Measurements from ENCODE around the gene AGBL1. TPM values are rescaled to one million over a fixed set of nuclear protein-coding genes. Genes with fewer than 3 reads are reported as not detected.

The AGBL1 gene
- total RNA-seq, 1 experiment from 2014 or later: not detected

- Histone ChIP-seq H2BK120ac (ENCODE audit: low read depth, low read length, poor library complexity, severe bottlenecking) (no peak overlapping the region), H3T11ph (ENCODE audit: low read length) (no peak overlapping the region), H3K9ac (ENCODE audit: extremely low read depth, insufficient read length, low read length) (no peak overlapping the region), H2AFZ (ENCODE audit: low read length) (no peak overlapping the region), H2BK15ac (ENCODE audit: low read depth, low read length) (no peak overlapping the region), H2BK5ac (ENCODE audit: insufficient read length, low read length) (no peak overlapping the region), H3K23ac (ENCODE audit: insufficient read length, low read depth, low read length) (no peak overlapping the region), H2BK12ac (ENCODE audit: insufficient read length, low read depth, low read length) (no peak overlapping the region), H3K4me2 (ENCODE audit: insufficient read depth, insufficient read length, low read length) (no peak overlapping the region), H3K18ac (ENCODE audit: insufficient read length, low read depth, low read length) (no peak overlapping the region), H3K56ac (ENCODE audit: insufficient read length, low read depth, low read length) (no peak overlapping the region), H3K14ac (ENCODE audit: insufficient read depth, low read length) (no peak overlapping the region), H3K9me3 (ENCODE audit: control insufficient read depth, low read depth, low read length) (no peaks in the 10 kb centered on the region), H3K4ac (ENCODE audit: low read depth, low read length) (no peak overlapping the region), H3K27ac (ENCODE audit: insufficient read length, low read depth, low read length) (no peak overlapping the region), H3K27me3 (ENCODE audit: insufficient read depth, low read length) (no peaks in the 10 kb centered on the region), H3K4me1 (ENCODE audit: insufficient read depth, low read length) (no peaks in the 10 kb centered on the region), H4K5ac (ENCODE audit: insufficient read length, low read depth, low read length) (no peak overlapping the region), H4K91ac (ENCODE audit: insufficient read length, low read depth, low read length) (no peak overlapping the region), H3K79me1 (ENCODE audit: insufficient read depth, low read depth, low read length, poor library complexity, severe bottlenecking) (no peaks in the 10 kb centered on the region), H3K23me2 (ENCODE audit: insufficient read length, low read depth, low read length, poor library complexity, severe bottlenecking) (no peaks in the 10 kb centered on the region), H2AK5ac (ENCODE audit: insufficient read length, low read length) (no peak overlapping the region), H4K20me1 (ENCODE audit: control insufficient read depth, insufficient read depth, insufficient read length) (no peaks in the 10 kb centered on the region), H2BK20ac (ENCODE audit: low read depth, low read length, poor library complexity, severe bottlenecking) (no peak overlapping the region), H3K79me2 (ENCODE audit: insufficient read depth, low read length) (no peaks in the 10 kb centered on the region), H4K8ac (replicated peaks; ENCODE audit: insufficient read length, low read depth, low read length) (no peak overlapping the region)
- H3K9me3 Mint-ChIP-seq: no peaks in the 10 kb centered on the region
- H3K27me3 Mint-ChIP-seq (ENCODE audit: low read depth): no peaks in the 10 kb centered on the region
- H3K36me3 Mint-ChIP-seq (ENCODE audit: insufficient read depth in 1 of 3, low read depth in 3 of 3): no peaks in the 10 kb centered on the region
- H3K27ac Mint-ChIP-seq: no peak overlapping the region
- H3K4me1 Mint-ChIP-seq: no peaks in the 10 kb centered on the region
- TF ChIP-seq CTCF (conservative IDR thresholded peaks at IDR 0.05): no peak
- no peak overlapping the region for H3K4me3 Mint-ChIP-seq
- no peak for DNase-seq
These were observed 786.2 kb downstream of the AGBL1 start for GRCh38 chr15:86865920-86866319.

Data from H9 (cell line).